Glomerular endothelial cell (primary cell): Measurements from ENCODE around the gene SEMA5B. TPM values are rescaled to one million over a fixed set of nuclear protein-coding genes. Genes with fewer than 3 reads are reported as not detected.

Experiments
- DNase-seq: peaks from one replicate; pipeline ENCODE4 v3.0.0-alpha.2; 2011; ENCODE audit warnings: low read depth, low spot score; ENCODE audit errors: extremely low read depth
- total RNA-seq: library from RNA; depleted of rRNA; stranded (reverse); fragments of >200 nt; gene quantifications from 2 replicates; pipeline ENCODE4 v1.2.3, GENCODE V29; 2015

Gene SEMA5B
- total RNA-seq, 1 donor from 2014 or later = not detected

GRCh38 chr3:123028233-123028828 lies 768 bp upstream of the SEMA5B start:
- peak; percentile 20 for DNase-seq

- DNase-seq = no peak
Observed at GRCh38 chr3:123026565-123027291, 835 bp downstream of the SEMA5B start.

- no peak for DNase-seq
Observed at GRCh38 chr3:123025642-123026521, 1.7 kb downstream of the SEMA5B start.

- DNase-seq = no peak
Observed at GRCh38 chr3:123024056-123024455, 3.5 kb downstream of the SEMA5B start.

- DNase-seq = no peak
Observed at GRCh38 chr3:123021996-123022510, 5.5 kb downstream of the SEMA5B start.

GRCh38 chr3:123021388-123021787 lies 6.2 kb downstream of the SEMA5B start:
- no peak for DNase-seq

- DNase-seq = no peak
Observed at GRCh38 chr3:123020709-123021108, 6.9 kb downstream of the SEMA5B start.

- no peak for DNase-seq
Observed at GRCh38 chr3:123019591-123019990, 8.0 kb downstream of the SEMA5B start.

GRCh38 chr3:123019161-123019560 lies 8.4 kb downstream of the SEMA5B start:
- no peak for DNase-seq

- DNase-seq = no peak
Observed at GRCh38 chr3:123018683-123019082, 8.9 kb downstream of the SEMA5B start.

- DNase-seq = no peak
Observed at GRCh38 chr3:123015596-123015995, 12.0 kb downstream of the SEMA5B start.

GRCh38 chr3:123013876-123014275 lies 13.7 kb downstream of the SEMA5B start:
- DNase-seq = no peak

GRCh38 chr3:123012652-123013051 lies 14.9 kb downstream of the SEMA5B start:
- no peak for DNase-seq

GRCh38 chr3:123011447-123011846 lies 16.1 kb downstream of the SEMA5B start:
- DNase-seq = no peak

GRCh38 chr3:123008840-123009239 lies 18.7 kb downstream of the SEMA5B start:
- DNase-seq = no peak

GRCh38 chr3:123006609-123007008 lies 21.0 kb downstream of the SEMA5B start:
- DNase-seq = no peak

GRCh38 chr3:123005291-123005690 lies 22.3 kb downstream of the SEMA5B start:
- DNase-seq = no peak

GRCh38 chr3:123004201-123004918 lies 23.2 kb downstream of the SEMA5B start:
- DNase-seq = no peak

GRCh38 chr3:123002749-123003497 lies 24.6 kb downstream of the SEMA5B start:
- DNase-seq = no peak
